GM12801 (cell line): ENCODE results near the gene VCAM1.

Experiments used
- TF ChIP-seq, protein P1 (sequence below): IDR thresholded peaks from one replicate; pipeline ENCODE4 v1.5.1; 2011; ENCODE audit warnings: control low read depth; ENCODE audit not compliant: insufficient read length; ENCODE audit errors: extremely low read depth

VCAM1 gene

GRCh38 chr1:100714599-100714998 lies 4.9 kb upstream of the VCAM1 start:
- TF ChIP-seq, protein P1, sequence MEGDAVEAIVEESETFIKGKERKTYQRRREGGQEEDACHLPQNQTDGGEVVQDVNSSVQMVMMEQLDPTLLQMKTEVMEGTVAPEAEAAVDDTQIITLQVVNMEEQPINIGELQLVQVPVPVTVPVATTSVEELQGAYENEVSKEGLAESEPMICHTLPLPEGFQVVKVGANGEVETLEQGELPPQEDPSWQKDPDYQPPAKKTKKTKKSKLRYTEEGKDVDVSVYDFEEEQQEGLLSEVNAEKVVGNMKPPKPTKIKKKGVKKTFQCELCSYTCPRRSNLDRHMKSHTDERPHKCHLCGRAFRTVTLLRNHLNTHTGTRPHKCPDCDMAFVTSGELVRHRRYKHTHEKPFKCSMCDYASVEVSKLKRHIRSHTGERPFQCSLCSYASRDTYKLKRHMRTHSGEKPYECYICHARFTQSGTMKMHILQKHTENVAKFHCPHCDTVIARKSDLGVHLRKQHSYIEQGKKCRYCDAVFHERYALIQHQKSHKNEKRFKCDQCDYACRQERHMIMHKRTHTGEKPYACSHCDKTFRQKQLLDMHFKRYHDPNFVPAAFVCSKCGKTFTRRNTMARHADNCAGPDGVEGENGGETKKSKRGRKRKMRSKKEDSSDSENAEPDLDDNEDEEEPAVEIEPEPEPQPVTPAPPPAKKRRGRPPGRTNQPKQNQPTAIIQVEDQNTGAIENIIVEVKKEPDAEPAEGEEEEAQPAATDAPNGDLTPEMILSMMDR = no peak

- TF ChIP-seq, protein P1 = no peak
Measured at GRCh38 chr1:100717218-100717617, 2.3 kb upstream of the VCAM1 start.

DNA sequence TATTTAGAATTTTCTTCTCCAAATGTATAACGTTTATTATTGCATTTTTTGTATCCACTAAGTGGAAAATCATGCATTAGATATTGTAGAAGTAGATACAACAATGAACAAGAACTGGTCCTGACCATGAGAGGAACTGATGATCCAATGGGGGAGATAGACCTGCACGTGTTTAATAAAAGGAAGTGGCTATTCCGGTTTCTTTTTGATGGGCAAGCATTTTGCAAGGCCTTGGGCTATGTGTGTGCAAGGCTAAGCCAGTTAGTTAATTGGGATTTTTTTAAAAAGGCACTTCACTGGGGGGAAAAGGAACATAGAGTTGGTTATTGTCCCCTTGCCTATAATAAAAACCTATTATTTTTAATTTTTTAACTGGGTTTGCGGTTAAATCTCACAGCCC lies 961 bp upstream of the VCAM1 start:
- TF ChIP-seq, protein P1 = no peak

- TF ChIP-seq, protein P1 = no peak
Measured at GRCh38 chr1:100720101-100720500, 559 bp downstream of the VCAM1 start.

DNA sequence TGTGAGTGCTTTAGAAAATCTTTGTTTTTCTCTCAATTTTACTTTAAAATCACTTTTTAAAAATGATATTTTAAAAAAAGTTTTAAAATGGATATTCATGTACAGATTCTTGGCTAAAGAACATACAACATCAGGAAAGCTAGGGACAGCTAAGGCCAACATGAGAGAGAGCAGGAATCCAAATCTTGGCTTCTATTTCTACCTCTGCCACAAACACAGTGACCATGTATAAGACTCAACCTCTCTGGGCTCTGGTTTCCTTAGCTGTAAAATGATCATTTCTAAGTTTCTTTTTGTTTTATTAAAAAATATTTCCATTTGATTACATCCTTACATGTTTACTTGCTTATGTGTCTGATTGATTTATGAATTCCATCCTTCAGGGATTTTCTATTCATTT lies 1.2 kb downstream of the VCAM1 start:
- TF ChIP-seq, protein P1 = no peak

- TF ChIP-seq, protein P1 = no peak
Measured at GRCh38 chr1:100721526-100722207, 2.1 kb downstream of the VCAM1 start.

DNA sequence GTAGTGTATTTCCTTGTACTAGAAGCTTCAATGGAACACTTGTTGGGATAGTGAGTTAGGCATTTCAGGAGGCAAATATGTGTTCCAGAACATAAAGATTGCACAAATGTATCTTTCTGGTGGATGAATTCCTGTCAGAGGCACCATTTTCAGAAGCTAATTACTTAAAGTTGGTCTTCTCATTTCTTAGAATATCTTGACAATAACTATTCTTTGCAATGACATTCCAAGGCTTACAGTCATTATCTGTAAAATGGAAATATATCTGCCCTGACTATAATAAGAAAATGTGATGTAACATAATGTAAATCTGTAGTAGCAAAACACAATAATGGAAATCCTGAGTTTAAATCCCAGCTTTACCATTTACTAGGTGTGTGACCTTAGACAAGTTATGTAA lies 2.7 kb downstream of the VCAM1 start:
- TF ChIP-seq, protein P1 = no peak
